GM12891 (cell line): Measurements from ENCODE around the gene WDR26.

Experiments used
- POLR2A ChIP-seq: IDR thresholded peaks from 2 replicates; pipeline ENCODE4 v1.6.1; 2011; ENCODE audit warnings: low read depth, low read length, control low read depth
- POLR2AphosphoS5 ChIP-seq: IDR thresholded peaks from 2 replicates; pipeline ENCODE4 v1.6.1; 2011; ENCODE audit warnings: low read depth, low read length, control low read depth
- SPI1 ChIP-seq: IDR thresholded peaks from 2 replicates; pipeline ENCODE4 v1.6.1; 2011; ENCODE audit warnings: low read depth, low read length, control low read depth
- TAF1 ChIP-seq: IDR thresholded peaks from 2 replicates; pipeline ENCODE4 v1.6.1; 2011; ENCODE audit warnings: low read depth, low read length, control low read depth

GRCh38 chr1:224399887-224400286 is 34.7 kb downstream of the WDR26 start:
- TF ChIP-seq POLR2A (no peak), TAF1 (no peak), POLR2AphosphoS5 (no peak), SPI1 (no peak)
